Neural cell (in vitro differentiated cells): ENCODE data around the gene DPM2. TPM values are rescaled to one million over a fixed set of nuclear protein-coding genes. Genes with fewer than 3 reads are reported as not detected.

Source experiments
- H2AFZ ChIP-seq: fragments of 200-600, 300-800 bp; sonication (generic), shearing (Covaris generic); 2 replicates; pipeline ENCODE4 v1.6.0; 2014; ENCODE audit warnings: low read depth, mild to moderate bottlenecking, antibody characterized with exemption, low read length, moderate library complexity
- H3F3A ChIP-seq: fragments of 200-600 bp; shearing (Covaris generic); 2 replicates; pipeline ENCODE4 v1.6.1; 2016; ENCODE audit warnings: mild to moderate bottlenecking, moderate library complexity, mixed read lengths, antibody characterized with exemption, low read length; ENCODE audit not compliant: insufficient read depth, poor library complexity, severe bottlenecking
- H3K27ac ChIP-seq: fragments of 200-600, 300-800 bp; sonication (generic), shearing (Covaris generic); 2 replicates; pipeline ENCODE4 v1.5.1; 2014; ENCODE audit warnings: mild to moderate bottlenecking, low read length, moderate library complexity
- H3K27me3 ChIP-seq: fragments of 300-800, 200-600 bp; sonication (generic), shearing (Covaris generic); 2 replicates; pipeline ENCODE4 v1.6.0; 2014; ENCODE audit warnings: mild to moderate bottlenecking, low read depth, low read length, moderate library complexity; ENCODE audit not compliant: insufficient read depth
- H3K36me3 ChIP-seq: fragments of 300-800, 200-600 bp; sonication (generic), shearing (Covaris generic); 2 replicates; pipeline ENCODE4 v1.5.1; 2014; ENCODE audit warnings: mild to moderate bottlenecking, antibody characterized with exemption, low read length, moderate library complexity; ENCODE audit not compliant: insufficient read depth
- H3K4me2 ChIP-seq: fragments of 300-800, 200-600 bp; sonication (generic), shearing (Covaris generic); 2 replicates; pipeline ENCODE4 v1.6.0; 2014; ENCODE audit warnings: mild to moderate bottlenecking, low read length
- H3K4me3 ChIP-seq: fragments of 300-800, 200-600 bp; sonication (generic), shearing (Covaris generic); 2 replicates; pipeline ENCODE4 v1.5.1; 2014; ENCODE audit warnings: mild to moderate bottlenecking, low read length, moderate library complexity
- H3K79me2 ChIP-seq: fragments of 200-600 bp; shearing (Covaris generic); replicated peaks from 2 replicates; pipeline ENCODE4 v1.6.0; 2014; ENCODE audit warnings: mild to moderate bottlenecking, low read length, moderate library complexity; ENCODE audit not compliant: insufficient read depth
- H3K9ac ChIP-seq: fragments of 300-800, 200-600 bp; sonication (generic), shearing (Covaris generic); 2 replicates; pipeline ENCODE4 v1.6.1; 2016; ENCODE audit warnings: mild to moderate bottlenecking, low read length, mixed read lengths
- H3K9me2 ChIP-seq: fragments of 200-600 bp; shearing (Covaris generic); 2 replicates; pipeline ENCODE4 v1.6.1; 2016; ENCODE audit warnings: mild to moderate bottlenecking, low read length, mixed read lengths; ENCODE audit not compliant: insufficient read depth
- H3K9me3 ChIP-seq: fragments of 200-600, 300-800 bp; sonication (generic), shearing (Covaris generic); 2 replicates; pipeline ENCODE4 v1.6.1; 2016; ENCODE audit warnings: mild to moderate bottlenecking, mixed run types, low read length, moderate library complexity, mixed read lengths
- H4K20me1 ChIP-seq: fragments of 200-600 bp; shearing (Covaris generic); 2 replicates; pipeline ENCODE4 v1.6.1; 2016; ENCODE audit warnings: mild to moderate bottlenecking, mixed run types; ENCODE audit not compliant: insufficient read depth
- CTCF ChIP-seq: fragments of 450-650 bp; IDR thresholded peaks from 2 replicates; pipeline ENCODE4 v1.5.1; 2014; ENCODE audit warnings: antibody characterized with exemption, mild to moderate bottlenecking, moderate library complexity; ENCODE audit not compliant: poor library complexity, severe bottlenecking
- EP300 ChIP-seq: fragments of 450-650 bp; conservative IDR thresholded peaks from 2 replicates; pipeline ENCODE4 v1.6.1; 2014; ENCODE audit warnings: antibody characterized with exemption, mild to moderate bottlenecking, moderate library complexity; ENCODE audit not compliant: poor library complexity, severe bottlenecking
- EZH2 ChIP-seq: fragments of 200-600, 300-800 bp; shearing (Covaris generic), sonication (generic); IDR thresholded peaks from 2 replicates; pipeline ENCODE4 v1.6.1; 2014; ENCODE audit warnings: antibody characterized with exemption, low read length, borderline replicate concordance, mild to moderate bottlenecking; ENCODE audit not compliant: insufficient read depth, poor library complexity, severe bottlenecking
- MXI1 ChIP-seq: fragments of 450-650 bp; conservative IDR thresholded peaks from 2 replicates; pipeline ENCODE4 v1.6.1; 2014; ENCODE audit warnings: antibody characterized with exemption, mild to moderate bottlenecking; ENCODE audit not compliant: poor library complexity, severe bottlenecking
- POLR2AphosphoS5 ChIP-seq: IDR thresholded peaks from 2 replicates; pipeline ENCODE4 v1.6.1; 2012
- RAD21 ChIP-seq: fragments of 450-650 bp; conservative IDR thresholded peaks from 2 replicates; pipeline ENCODE4 v1.6.1; 2014; ENCODE audit warnings: antibody characterized with exemption, mild to moderate bottlenecking, moderate library complexity
- SMC3 ChIP-seq: fragments of 450-650 bp; conservative IDR thresholded peaks from 2 replicates; pipeline ENCODE4 v1.6.1; 2014; ENCODE audit warnings: antibody characterized with exemption, mild to moderate bottlenecking, moderate library complexity; ENCODE audit not compliant: poor library complexity
- TAF1 ChIP-seq: IDR thresholded peaks from 2 replicates; pipeline ENCODE4 v1.6.1; 2012; ENCODE audit warnings: low read depth
- polyA plus RNA-seq: library from polyadenylated mRNA; depleted of rRNA; stranded (reverse); fragments of >200 nt; gene quantifications from 2 replicates; pipeline ENCODE4 v1.2.3, GENCODE V29; 2014
- TF ChIP-seq, protein P1 (sequence below): IDR thresholded peaks from 2 replicates; pipeline ENCODE4 v1.6.1; 2012; ENCODE audit warnings: borderline replicate concordance

The DPM2 gene
- polyA plus RNA-seq, 1 donor from 2014 or later: 30.5 TPM

DNA sequence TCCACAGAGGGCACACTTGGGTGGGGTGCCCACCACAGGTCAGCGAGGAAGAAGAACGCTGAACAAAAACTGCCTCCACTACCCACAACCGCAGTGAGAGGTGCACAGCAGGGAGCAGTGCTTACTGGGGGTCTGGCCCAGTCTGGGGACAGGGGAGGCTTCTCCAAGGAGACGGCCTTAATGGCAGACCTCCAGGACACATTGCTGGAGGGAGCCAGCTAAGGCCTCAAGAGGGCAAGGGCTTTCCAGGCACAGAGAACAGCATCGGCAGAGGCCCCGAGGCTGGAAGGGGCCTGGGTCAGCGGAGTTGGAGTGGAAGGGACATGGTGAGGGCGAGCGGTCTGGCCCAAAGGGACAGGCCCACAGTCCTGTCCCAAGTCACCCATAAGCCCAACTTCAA lies 8.3 kb upstream of the DPM2 start:
- Histone ChIP-seq H3K9me2 (no peaks in the 10 kb centered on the region), H2AFZ (no peak overlapping the region), H3K36me3 (no peaks in the 10 kb centered on the region), H3K27me3 (no peaks in the 10 kb centered on the region), H3K9me3 (no peaks in the 10 kb centered on the region), H3K4me2 (no peak overlapping the region), H3K4me3 (no peak overlapping the region), H3K79me2 (no peaks in the 10 kb centered on the region), H3F3A (no peaks in the 10 kb centered on the region), H3K9ac (no peak overlapping the region), H3K27ac (no peak overlapping the region), H4K20me1 (no peaks in the 10 kb centered on the region)
- TF ChIP-seq TAF1 (no peak), SMC3 (no peak), CTCF (no peak), EZH2 (no peak), EP300 (no peak), POLR2AphosphoS5 (no peak), MXI1 (no peak), RAD21 (no peak)
- TF ChIP-seq, protein P1, sequence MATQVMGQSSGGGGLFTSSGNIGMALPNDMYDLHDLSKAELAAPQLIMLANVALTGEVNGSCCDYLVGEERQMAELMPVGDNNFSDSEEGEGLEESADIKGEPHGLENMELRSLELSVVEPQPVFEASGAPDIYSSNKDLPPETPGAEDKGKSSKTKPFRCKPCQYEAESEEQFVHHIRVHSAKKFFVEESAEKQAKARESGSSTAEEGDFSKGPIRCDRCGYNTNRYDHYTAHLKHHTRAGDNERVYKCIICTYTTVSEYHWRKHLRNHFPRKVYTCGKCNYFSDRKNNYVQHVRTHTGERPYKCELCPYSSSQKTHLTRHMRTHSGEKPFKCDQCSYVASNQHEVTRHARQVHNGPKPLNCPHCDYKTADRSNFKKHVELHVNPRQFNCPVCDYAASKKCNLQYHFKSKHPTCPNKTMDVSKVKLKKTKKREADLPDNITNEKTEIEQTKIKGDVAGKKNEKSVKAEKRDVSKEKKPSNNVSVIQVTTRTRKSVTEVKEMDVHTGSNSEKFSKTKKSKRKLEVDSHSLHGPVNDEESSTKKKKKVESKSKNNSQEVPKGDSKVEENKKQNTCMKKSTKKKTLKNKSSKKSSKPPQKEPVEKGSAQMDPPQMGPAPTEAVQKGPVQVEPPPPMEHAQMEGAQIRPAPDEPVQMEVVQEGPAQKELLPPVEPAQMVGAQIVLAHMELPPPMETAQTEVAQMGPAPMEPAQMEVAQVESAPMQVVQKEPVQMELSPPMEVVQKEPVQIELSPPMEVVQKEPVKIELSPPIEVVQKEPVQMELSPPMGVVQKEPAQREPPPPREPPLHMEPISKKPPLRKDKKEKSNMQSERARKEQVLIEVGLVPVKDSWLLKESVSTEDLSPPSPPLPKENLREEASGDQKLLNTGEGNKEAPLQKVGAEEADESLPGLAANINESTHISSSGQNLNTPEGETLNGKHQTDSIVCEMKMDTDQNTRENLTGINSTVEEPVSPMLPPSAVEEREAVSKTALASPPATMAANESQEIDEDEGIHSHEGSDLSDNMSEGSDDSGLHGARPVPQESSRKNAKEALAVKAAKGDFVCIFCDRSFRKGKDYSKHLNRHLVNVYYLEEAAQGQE: no peak

DNA sequence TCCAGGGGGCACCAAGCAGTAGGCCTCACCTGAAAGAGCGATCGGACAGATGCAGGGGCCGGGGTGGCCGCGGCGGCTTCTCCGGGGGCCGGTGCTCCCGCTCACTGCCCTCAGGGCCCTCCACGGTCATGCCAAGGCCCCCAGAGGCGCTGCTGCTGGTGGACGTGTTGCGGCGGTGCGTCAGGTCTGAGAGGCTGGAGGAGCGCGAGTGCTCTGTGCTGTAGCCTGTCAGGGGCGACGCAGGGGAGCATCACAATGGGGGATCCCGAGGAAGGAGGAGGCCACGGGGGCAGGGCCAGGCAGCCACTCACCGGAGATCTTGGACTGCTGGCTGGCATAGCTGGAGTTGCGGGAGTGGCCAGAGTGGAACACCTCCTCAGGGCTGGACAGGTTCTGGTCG lies 7.7 kb upstream of the DPM2 start:
- H2AFZ ChIP-seq: no peak overlapping the region
- H3K4me2 ChIP-seq: no peak overlapping the region
- no peaks in the 10 kb centered on the region for H3K9me2 ChIP-seq
- H3K9ac ChIP-seq: no peak overlapping the region
- no peaks in the 10 kb centered on the region for H4K20me1 ChIP-seq
- no peaks in the 10 kb centered on the region for H3K36me3 ChIP-seq
- no peaks in the 10 kb centered on the region for H3K79me2 ChIP-seq
- H3K9me3 ChIP-seq: no peaks in the 10 kb centered on the region
- H3F3A ChIP-seq: no peaks in the 10 kb centered on the region
- H3K4me3 ChIP-seq: no peak overlapping the region
- no peak for TF ChIP-seq EP300
- TF ChIP-seq EZH2: no peak
- no peak for TF ChIP-seq TAF1
- TF ChIP-seq RAD21: no peak
- TF ChIP-seq POLR2AphosphoS5: no peak
- TF ChIP-seq, protein P1: no peak
- no peak for TF ChIP-seq CTCF
- no peak for TF ChIP-seq SMC3
- no peak for TF ChIP-seq MXI1
- no peak overlapping the region for H3K27ac ChIP-seq
- H3K27me3 ChIP-seq: no peaks in the 10 kb centered on the region
